GM12801 (cell line): ENCODE data around the gene ZFP92.

ENCODE experiments used
- CTCF ChIP-seq: IDR thresholded peaks from one replicate; pipeline ENCODE4 v1.5.1; 2011; ENCODE audit warnings: control low read depth; ENCODE audit not compliant: insufficient read length; ENCODE audit errors: extremely low read depth

ZFP92 gene

GRCh38 chrX:153398275-153398960, 12.9 kb upstream of the ZFP92 start:
- TF ChIP-seq CTCF: no peak

GRCh38 chrX:153400146-153401132, 10.8 kb upstream of the ZFP92 start:
- TF ChIP-seq CTCF: no peak

GRCh38 chrX:153401133-153401764, 10.0 kb upstream of the ZFP92 start, which contains the start of gene PNMA6E:
TSS of gene PNMA6E (minus strand) at chrX:153401350. CDS start at chrX:153398849, 2,501 bp downstream.
- TF ChIP-seq CTCF: no peak

- TF ChIP-seq CTCF: no peak
Observed at GRCh38 chrX:153405426-153405825, 5.8 kb upstream of the ZFP92 start.

- no peak for TF ChIP-seq CTCF
Observed at GRCh38 chrX:153406011-153406410, 5.3 kb upstream of the ZFP92 start.

GRCh38 chrX:153406903-153407302, 4.4 kb upstream of the ZFP92 start:
- TF ChIP-seq CTCF: no peak

- no peak for TF ChIP-seq CTCF
Observed at GRCh38 chrX:153407736-153408135, 3.5 kb upstream of the ZFP92 start.
